WERI-Rb-1 (cell line): Measurements from ENCODE around the gene COL27A1.

ENCODE experiments used
- DNase-seq: peaks from one replicate; pipeline ENCODE4 v3.0.0-alpha.2; 2020
- H3K27ac ChIP-seq: fragments of 250-450 bp; sonication (Bioruptor Pico); 2 replicates; pipeline ENCODE4 v1.5.1; 2020; ENCODE audit warnings: mild to moderate bottlenecking, moderate library complexity
- H3K27me3 ChIP-seq: fragments of 250-450 bp; sonication (Bioruptor Pico); 2 replicates; pipeline ENCODE4 v1.5.1; 2021; ENCODE audit warnings: mild to moderate bottlenecking, low read depth, moderate library complexity; ENCODE audit not compliant: insufficient read depth, severe bottlenecking
- H3K36me3 ChIP-seq: fragments of 250-450 bp; sonication (Bioruptor Pico); 2 replicates; pipeline ENCODE4 v1.5.1; 2020; ENCODE audit warnings: mild to moderate bottlenecking, moderate library complexity
- H3K4me3 ChIP-seq: 2 replicates; pipeline ENCODE4 v1.5.1; 2011; ENCODE audit warnings: low read depth, mild to moderate bottlenecking, control low read depth, low read length
- H3K9me3 ChIP-seq: fragments of 250-450 bp; sonication (Bioruptor Pico); 2 replicates; pipeline ENCODE4 v1.5.1; 2021; ENCODE audit warnings: mild to moderate bottlenecking, moderate library complexity; ENCODE audit not compliant: severe bottlenecking
- TF ChIP-seq, protein P1 (sequence below): IDR thresholded peaks from 2 replicates; pipeline ENCODE4 v1.5.1; 2011; ENCODE audit warnings: low read depth, mild to moderate bottlenecking, control low read depth, inconsistent platforms, low read length

Gene COL27A1

GRCh38 chr9:114304416-114305188 is 149.3 kb downstream of the COL27A1 start:
- peak; percentile 6 for DNase-seq
- peak overlapping the region; percentile 52 for H3K27ac ChIP-seq
- no peaks in the 10 kb centered on the region for H3K9me3 ChIP-seq
- no peak overlapping the region for H3K4me3 ChIP-seq
- TF ChIP-seq, protein P1, sequence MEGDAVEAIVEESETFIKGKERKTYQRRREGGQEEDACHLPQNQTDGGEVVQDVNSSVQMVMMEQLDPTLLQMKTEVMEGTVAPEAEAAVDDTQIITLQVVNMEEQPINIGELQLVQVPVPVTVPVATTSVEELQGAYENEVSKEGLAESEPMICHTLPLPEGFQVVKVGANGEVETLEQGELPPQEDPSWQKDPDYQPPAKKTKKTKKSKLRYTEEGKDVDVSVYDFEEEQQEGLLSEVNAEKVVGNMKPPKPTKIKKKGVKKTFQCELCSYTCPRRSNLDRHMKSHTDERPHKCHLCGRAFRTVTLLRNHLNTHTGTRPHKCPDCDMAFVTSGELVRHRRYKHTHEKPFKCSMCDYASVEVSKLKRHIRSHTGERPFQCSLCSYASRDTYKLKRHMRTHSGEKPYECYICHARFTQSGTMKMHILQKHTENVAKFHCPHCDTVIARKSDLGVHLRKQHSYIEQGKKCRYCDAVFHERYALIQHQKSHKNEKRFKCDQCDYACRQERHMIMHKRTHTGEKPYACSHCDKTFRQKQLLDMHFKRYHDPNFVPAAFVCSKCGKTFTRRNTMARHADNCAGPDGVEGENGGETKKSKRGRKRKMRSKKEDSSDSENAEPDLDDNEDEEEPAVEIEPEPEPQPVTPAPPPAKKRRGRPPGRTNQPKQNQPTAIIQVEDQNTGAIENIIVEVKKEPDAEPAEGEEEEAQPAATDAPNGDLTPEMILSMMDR: no peak
- H3K36me3 ChIP-seq: peaks cover 75% of the 10 kb centered on the region
- H3K27me3 ChIP-seq: no peaks in the 10 kb centered on the region

DNA sequence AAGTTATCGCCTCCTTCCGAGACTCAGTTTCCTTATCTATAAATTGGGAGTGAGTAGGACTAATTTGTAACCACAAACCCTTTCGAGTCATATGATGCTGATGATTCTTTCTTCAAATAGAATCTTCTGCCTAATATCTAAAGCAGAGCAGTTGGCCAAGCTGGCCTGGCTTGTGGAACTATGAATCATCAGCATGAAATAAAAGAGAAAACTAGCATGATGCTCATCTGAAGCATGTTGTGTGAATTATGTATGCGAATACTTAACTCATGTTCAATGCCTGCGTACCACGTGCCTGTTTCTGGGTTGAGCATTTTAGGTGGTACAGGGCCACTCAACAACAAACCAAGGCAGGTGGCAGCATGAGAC is 152.5 kb downstream of the COL27A1 start:
- Histone ChIP-seq H3K27me3 (no peaks in the 10 kb centered on the region), H3K9me3 (no peaks in the 10 kb centered on the region), H3K36me3 (peaks cover 67% of the 10 kb centered on the region), H3K4me3 (no peak overlapping the region), H3K27ac (no peak overlapping the region)
- TF ChIP-seq, protein P1: no peak
- peak; percentile 2 for DNase-seq

- peaks cover 67% of the 10 kb centered on the region for H3K36me3 ChIP-seq
- no peaks in the 10 kb centered on the region for H3K9me3 ChIP-seq
- TF ChIP-seq, protein P1: no peak
- DNase-seq: peak; percentile 5
- no peaks in the 10 kb centered on the region for H3K27me3 ChIP-seq
- no peak overlapping the region for H3K27ac ChIP-seq
- H3K4me3 ChIP-seq: no peak overlapping the region
Measured at GRCh38 chr9:114308361-114308950, 153.1 kb downstream of the COL27A1 start.

DNA sequence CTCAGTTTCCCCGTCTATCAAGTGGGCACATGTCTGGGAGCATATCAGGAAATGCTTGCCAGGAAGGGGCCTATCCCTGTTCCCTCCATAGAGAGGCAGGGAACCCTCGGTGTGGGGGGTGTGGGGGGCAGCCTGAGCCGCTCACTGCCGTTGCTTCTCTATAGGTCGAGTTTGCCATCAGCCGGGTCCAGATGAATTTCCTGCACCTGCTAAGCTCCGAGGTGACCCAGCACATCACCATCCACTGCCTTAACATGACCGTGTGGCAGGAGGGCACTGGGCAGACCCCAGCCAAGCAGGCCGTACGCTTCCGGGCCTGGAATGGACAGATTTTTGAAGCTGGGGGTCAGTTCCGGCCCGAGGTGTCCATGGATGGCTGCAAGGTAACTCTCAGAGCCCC is 153.8 kb downstream of the COL27A1 start:
- no peak for DNase-seq
- Histone ChIP-seq H3K36me3 (peaks cover 62% of the 10 kb centered on the region), H3K9me3 (no peaks in the 10 kb centered on the region), H3K4me3 (no peak overlapping the region), H3K27me3 (no peaks in the 10 kb centered on the region), H3K27ac (no peak overlapping the region)
- TF ChIP-seq, protein P1: no peak

GRCh38 chr9:114310471-114311450 is 155.4 kb downstream of the COL27A1 start:
- DNase-seq: peak; percentile 6
- Histone ChIP-seq H3K27ac (no peak overlapping the region), H3K4me3 (no peak overlapping the region), H3K36me3 (peaks cover 51% of the 10 kb centered on the region), H3K27me3 (no peaks in the 10 kb centered on the region), H3K9me3 (peaks cover 5% of the 10 kb centered on the region)
- TF ChIP-seq, protein P1: no peak
